HEK293 (cell line): ENCODE data around the gene DUSP16.

ENCODE experiments used
- GLIS2 ChIP-seq: fragments of 450-650 bp; formaldehyde crosslinking; IDR thresholded peaks from 2 replicates; pipeline ENCODE4 v1.5.1; 2016; ENCODE audit warnings: missing biosample characterization, missing genetic modification characterization
- ZNF19 ChIP-seq: fragments of 450-650 bp; formaldehyde crosslinking; IDR thresholded peaks from 2 replicates; pipeline ENCODE4; 2016; ENCODE audit warnings: missing biosample characterization, missing genetic modification characterization, low read depth
- ZNF202 ChIP-seq: fragments of 450-650 bp; formaldehyde crosslinking; IDR thresholded peaks from 2 replicates; pipeline ENCODE4 v1.5.1; 2016; ENCODE audit warnings: missing biosample characterization, missing genetic modification characterization, borderline replicate concordance
- ZNF350 ChIP-seq: fragments of 450-650 bp; formaldehyde crosslinking; IDR thresholded peaks from 2 replicates; pipeline ENCODE4 v1.5.0; 2017; ENCODE audit warnings: missing biosample characterization, mild to moderate bottlenecking, missing genetic modification characterization
- TF ChIP-seq, protein P1 (sequence below): fragments of 450-650 bp; formaldehyde crosslinking; IDR thresholded peaks from 2 replicates; pipeline ENCODE4 v1.5.1; 2016; ENCODE audit warnings: missing biosample characterization, missing genetic modification characterization

DNA sequence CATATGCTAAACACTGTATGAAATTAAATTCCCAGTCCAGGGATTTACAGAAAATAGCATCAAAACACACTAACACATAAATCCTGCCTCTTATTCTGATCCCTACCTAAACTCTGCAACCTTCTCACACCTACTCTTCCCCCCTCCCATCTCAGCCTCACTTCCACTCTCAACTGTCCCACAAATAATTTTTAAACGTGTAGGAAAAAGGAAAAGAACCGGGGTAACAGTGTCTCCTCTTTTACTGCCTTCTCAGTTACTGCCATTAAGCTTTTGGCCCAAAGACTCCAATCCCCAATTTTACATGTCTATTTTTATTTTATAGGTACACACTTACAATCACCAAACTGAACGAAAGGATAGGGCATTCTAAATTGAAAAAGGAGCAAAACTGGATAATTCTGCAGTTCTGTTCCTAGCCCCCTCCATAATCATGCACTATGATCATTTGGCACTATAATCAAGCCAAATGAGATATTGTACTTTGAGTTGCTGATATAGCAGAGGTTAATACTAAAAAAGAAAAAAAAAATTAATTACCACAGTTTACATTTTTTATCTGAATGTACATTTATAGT is 2.9 kb downstream of the DUSP16 start:
- TF ChIP-seq, protein P1, sequence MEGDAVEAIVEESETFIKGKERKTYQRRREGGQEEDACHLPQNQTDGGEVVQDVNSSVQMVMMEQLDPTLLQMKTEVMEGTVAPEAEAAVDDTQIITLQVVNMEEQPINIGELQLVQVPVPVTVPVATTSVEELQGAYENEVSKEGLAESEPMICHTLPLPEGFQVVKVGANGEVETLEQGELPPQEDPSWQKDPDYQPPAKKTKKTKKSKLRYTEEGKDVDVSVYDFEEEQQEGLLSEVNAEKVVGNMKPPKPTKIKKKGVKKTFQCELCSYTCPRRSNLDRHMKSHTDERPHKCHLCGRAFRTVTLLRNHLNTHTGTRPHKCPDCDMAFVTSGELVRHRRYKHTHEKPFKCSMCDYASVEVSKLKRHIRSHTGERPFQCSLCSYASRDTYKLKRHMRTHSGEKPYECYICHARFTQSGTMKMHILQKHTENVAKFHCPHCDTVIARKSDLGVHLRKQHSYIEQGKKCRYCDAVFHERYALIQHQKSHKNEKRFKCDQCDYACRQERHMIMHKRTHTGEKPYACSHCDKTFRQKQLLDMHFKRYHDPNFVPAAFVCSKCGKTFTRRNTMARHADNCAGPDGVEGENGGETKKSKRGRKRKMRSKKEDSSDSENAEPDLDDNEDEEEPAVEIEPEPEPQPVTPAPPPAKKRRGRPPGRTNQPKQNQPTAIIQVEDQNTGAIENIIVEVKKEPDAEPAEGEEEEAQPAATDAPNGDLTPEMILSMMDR (tag by site-specific recombination) = no peak
- TF ChIP-seq ZNF202 (no peak), ZNF350 (tag by site-specific recombination) (no peak), GLIS2 (no peak), ZNF19 (tag by site-specific recombination) (no peak)
